HEK293 (cell line): Measurements from ENCODE around the gene ZNF582.

ENCODE experiments used
- CTCF ChIA-PET: fragments of 350-600 bp; formaldehyde crosslinking; extraction: SDS; loops from one replicate; lab custom pipeline; 2021; ENCODE audit warnings: antibody characterized with exemption; lab: Yijun Ruan, JAX
- POLR2A ChIA-PET: fragments of 300-600 bp; formaldehyde crosslinking; extraction: SDS; loops from one replicate; lab custom pipeline; 2020; ENCODE audit warnings: antibody characterized with exemption, inconsistent platforms; lab: Yijun Ruan, JAX
- H3K27ac ChIP-seq: fragments of 200-500 bp; sonication (Bioruptor generic); 2 replicates; pipeline ENCODE4 v1.5.1; 2014; ENCODE audit warnings: low read depth, low read length, control low read depth, inconsistent platforms; ENCODE audit errors: extremely low read depth
- H3K36me3 ChIP-seq, 2 experiments: fragments of 200-500 bp in 1 of 2; sonication (Bioruptor generic) in 1 of 2; 1 replicate in 1 of 2; 2 replicates in 1 of 2; pipeline ENCODE4 v1.5.1; 2014 to 2017; ENCODE audit warnings: inconsistent platforms in 2 of 2, low read length in 2 of 2; ENCODE audit not compliant: control insufficient read depth in 2 of 2, insufficient read depth in 1 of 2
- H3K4me1 ChIP-seq: fragments of 200-500 bp; sonication (Bioruptor generic); 2 replicates; pipeline ENCODE4 v1.5.1; 2014; ENCODE audit warnings: mild to moderate bottlenecking, low read length, inconsistent platforms; ENCODE audit not compliant: control insufficient read depth, insufficient read depth
- H3K4me3 ChIP-seq: 2 replicates; pipeline ENCODE4 v1.5.1; 2011; ENCODE audit warnings: low read depth, mild to moderate bottlenecking, control low read depth, low read length, moderate library complexity
- H3K9me3 ChIP-seq: fragments of 200-500 bp; sonication (Bioruptor generic); 2 replicates; pipeline ENCODE4 v1.5.1; 2014; ENCODE audit warnings: low read depth, low read length, inconsistent platforms; ENCODE audit not compliant: control insufficient read depth, insufficient read depth
- FEZF1 ChIP-seq: fragments of 450-650 bp; formaldehyde crosslinking; IDR thresholded peaks from 2 replicates; pipeline ENCODE4 v1.5.1; 2016; ENCODE audit warnings: missing biosample characterization, missing genetic modification characterization
- GLI4 ChIP-seq: fragments of 450-650 bp; formaldehyde crosslinking; IDR thresholded peaks from 2 replicates; pipeline ENCODE4 v1.5.1; 2016; ENCODE audit warnings: missing biosample characterization, missing genetic modification characterization
- HOXD13 ChIP-seq: sonication (generic); formaldehyde crosslinking; IDR thresholded peaks from 2 replicates; pipeline ENCODE4 v1.8.0; 2022; ENCODE audit warnings: missing genetic modification reagents, borderline replicate concordance
- SALL2 ChIP-seq: fragments of 450-650 bp; formaldehyde crosslinking; IDR thresholded peaks from 2 replicates; pipeline ENCODE4 v1.5.0; 2017; ENCODE audit warnings: missing biosample characterization, mild to moderate bottlenecking, missing genetic modification characterization, borderline replicate concordance
- SCRT1 ChIP-seq: fragments of 450-650 bp; formaldehyde crosslinking; IDR thresholded peaks from 2 replicates; pipeline ENCODE4 v1.5.1; 2016; ENCODE audit warnings: missing biosample characterization, missing genetic modification characterization, borderline replicate concordance
- SETDB1 ChIP-seq: IDR thresholded peaks from one replicate; pipeline ENCODE4 v1.6.1; 2017; ENCODE audit warnings: mild to moderate bottlenecking, low read length, moderate library complexity, mixed read lengths; ENCODE audit not compliant: insufficient read length
- SP3 ChIP-seq: fragments of 450-650 bp; formaldehyde crosslinking; IDR thresholded peaks from 2 replicates; pipeline ENCODE4 v1.5.1; 2016; ENCODE audit warnings: missing biosample characterization, missing genetic modification characterization
- TRIM28 ChIP-seq: IDR thresholded peaks from 2 replicates; pipeline ENCODE4 v1.6.1; 2011; ENCODE audit warnings: low read length, control low read depth, borderline replicate concordance
- YY1 ChIP-seq: fragments of 450-650 bp; formaldehyde crosslinking; IDR thresholded peaks from 2 replicates; pipeline ENCODE4 v1.5.1; 2018; ENCODE audit warnings: missing biosample characterization, missing genetic modification characterization
- ZNF341 ChIP-seq: fragments of 450-650 bp; formaldehyde crosslinking; IDR thresholded peaks from 2 replicates; pipeline ENCODE4; 2016; ENCODE audit warnings: low read depth, missing biosample characterization, missing genetic modification characterization
- ZNF555 ChIP-seq: fragments of 450-650 bp; formaldehyde crosslinking; conservative IDR thresholded peaks from 2 replicates; pipeline ENCODE4 v1.5.1; 2017; ENCODE audit warnings: missing biosample characterization, mild to moderate bottlenecking, missing genetic modification characterization, inconsistent platforms
- ZNF623 ChIP-seq: fragments of 450-650 bp; formaldehyde crosslinking; IDR thresholded peaks from 2 replicates; pipeline ENCODE4 v1.5.1; 2016; ENCODE audit warnings: missing biosample characterization, missing genetic modification characterization
- ZNF785 ChIP-seq: fragments of 450-650 bp; formaldehyde crosslinking; IDR thresholded peaks from 2 replicates; pipeline ENCODE4 v1.5.1; 2016; ENCODE audit warnings: missing biosample characterization, missing genetic modification characterization
- TF ChIP-seq, protein P1 (sequence below): fragments of 450-650 bp; IDR thresholded peaks from 2 replicates; pipeline ENCODE4 v1.5.1; 2018; ENCODE audit warnings: missing biosample characterization, missing genetic modification characterization
- TF ChIP-seq, protein P2 (sequence below): fragments of 450-650 bp; formaldehyde crosslinking; IDR thresholded peaks from 2 replicates; pipeline ENCODE4 v1.5.1; 2016; ENCODE audit warnings: missing biosample characterization, missing genetic modification characterization
- TF ChIP-seq, protein P3 (sequence below): fragments of 450-650 bp; formaldehyde crosslinking; IDR thresholded peaks from 2 replicates; pipeline ENCODE4 v1.5.1; 2016; ENCODE audit warnings: missing biosample characterization, missing genetic modification characterization
- TF ChIP-seq, protein P4 (sequence below): fragments of 450-650 bp; formaldehyde crosslinking; IDR thresholded peaks from 2 replicates; pipeline ENCODE4; 2016; ENCODE audit warnings: missing biosample characterization, missing genetic modification characterization
- TF ChIP-seq, protein P5 (sequence below): fragments of 450-650 bp; formaldehyde crosslinking; IDR thresholded peaks from 2 replicates; pipeline ENCODE4 v1.5.1; 2016; ENCODE audit warnings: missing biosample characterization, missing genetic modification characterization
- TF ChIP-seq, protein P6 (sequence below): fragments of 450-650 bp; formaldehyde crosslinking; IDR thresholded peaks from 2 replicates; pipeline ENCODE4 v1.5.1; 2016; ENCODE audit warnings: missing biosample characterization, missing genetic modification characterization
- TF ChIP-seq, protein P7 (sequence below): fragments of 450-650 bp; formaldehyde crosslinking; IDR thresholded peaks from 2 replicates; pipeline ENCODE4 v1.5.1; 2016; ENCODE audit warnings: missing biosample characterization, missing genetic modification characterization

Gene ZNF582

DNA sequence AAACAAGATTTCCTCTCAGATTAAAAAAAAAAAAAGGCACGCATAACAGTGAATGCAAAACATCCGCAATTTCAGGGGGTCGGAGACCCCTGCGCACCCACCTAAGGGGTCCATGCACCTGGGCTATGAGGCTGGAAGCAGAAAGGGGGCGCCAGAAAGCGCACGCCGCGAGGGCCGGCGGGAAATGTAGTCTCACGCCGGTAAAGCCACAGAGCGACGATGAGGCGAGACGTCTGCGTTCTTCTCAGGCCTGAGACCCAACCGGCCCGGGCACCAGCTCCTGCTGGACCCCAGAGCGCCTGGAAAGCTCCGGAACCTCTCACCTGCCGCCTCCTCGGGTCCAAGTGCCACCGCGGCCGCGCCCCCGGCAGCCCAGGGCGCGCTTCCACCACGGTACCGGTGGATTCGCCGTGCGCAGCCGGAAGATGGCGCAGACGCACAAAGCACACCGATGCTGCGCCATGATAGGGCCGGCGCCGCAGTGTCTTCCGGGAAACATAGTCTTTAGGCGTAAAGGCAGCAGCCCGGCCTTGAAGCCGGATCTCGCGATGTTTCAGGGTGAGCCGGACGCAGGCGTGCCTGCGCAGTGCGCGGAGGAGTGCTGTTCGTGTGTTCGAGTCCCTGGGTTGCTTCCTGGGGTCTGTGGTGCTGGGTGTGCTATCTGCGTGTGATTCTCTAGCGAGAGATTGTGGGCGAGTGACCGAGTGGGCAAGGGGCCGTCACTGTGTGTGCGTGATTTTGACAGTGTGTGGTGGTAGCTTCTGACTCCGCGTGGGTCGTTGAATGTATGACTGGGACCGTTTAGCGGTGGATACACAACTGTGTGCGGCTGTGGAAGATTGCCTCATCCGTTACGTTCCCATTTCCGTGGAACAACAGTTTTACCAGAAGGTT is at the start of gene ZNF582:
TSS of gene ZNF582 (minus strand) at position 416 of the 894 bp plus-strand sequence. CDS start 1,782 bp downstream, outside the sequence.
- Histone ChIP-seq H3K27ac (peak within 1 kb of the TSS; percentile 85), H3K36me3 (peaks cover 15 to 48% of the 10 kb centered on the region in 2 experiments), H3K4me1 (no peaks in the 10 kb centered on the region), H3K4me3 (peak within 1 kb of the TSS; percentile 90), H3K9me3 (peaks cover 3% of the 10 kb centered on the region; the same call in 1 of the 2 replicates)
- POLR2A ChIA-PET = interaction anchor here (1.6 kb wide), 1 partner anchor 10 kb away, joined by 6 read pairs; the partner anchor contains the start of gene ZNF583
- CTCF ChIA-PET = interaction anchor here (0.6 to 2.0 kb wide), 18 partner anchors 8 to 1110 kb away, joined by 3 to 8 read pairs (median 4); no protein-coding TSS in a partner anchor
- TF ChIP-seq, protein P1, sequence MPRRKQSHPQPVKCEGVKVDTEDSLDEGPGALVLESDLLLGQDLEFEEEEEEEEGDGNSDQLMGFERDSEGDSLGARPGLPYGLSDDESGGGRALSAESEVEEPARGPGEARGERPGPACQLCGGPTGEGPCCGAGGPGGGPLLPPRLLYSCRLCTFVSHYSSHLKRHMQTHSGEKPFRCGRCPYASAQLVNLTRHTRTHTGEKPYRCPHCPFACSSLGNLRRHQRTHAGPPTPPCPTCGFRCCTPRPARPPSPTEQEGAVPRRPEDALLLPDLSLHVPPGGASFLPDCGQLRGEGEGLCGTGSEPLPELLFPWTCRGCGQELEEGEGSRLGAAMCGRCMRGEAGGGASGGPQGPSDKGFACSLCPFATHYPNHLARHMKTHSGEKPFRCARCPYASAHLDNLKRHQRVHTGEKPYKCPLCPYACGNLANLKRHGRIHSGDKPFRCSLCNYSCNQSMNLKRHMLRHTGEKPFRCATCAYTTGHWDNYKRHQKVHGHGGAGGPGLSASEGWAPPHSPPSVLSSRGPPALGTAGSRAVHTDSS = no peak
- TF ChIP-seq ZNF785 (tag by site-specific recombination) = peak; percentile 96
- peak; percentile 88; the same call in 1 of the 2 replicates for TF ChIP-seq TRIM28
- TF ChIP-seq HOXD13 (CRISPR knock-in tag) = no peak
- TF ChIP-seq ZNF555 (tag by site-specific recombination) = no peak
- TF ChIP-seq YY1 (tag by site-specific recombination) = peak; percentile 87
- TF ChIP-seq FEZF1 (tag by site-specific recombination) = no peak
- TF ChIP-seq, protein P2, sequence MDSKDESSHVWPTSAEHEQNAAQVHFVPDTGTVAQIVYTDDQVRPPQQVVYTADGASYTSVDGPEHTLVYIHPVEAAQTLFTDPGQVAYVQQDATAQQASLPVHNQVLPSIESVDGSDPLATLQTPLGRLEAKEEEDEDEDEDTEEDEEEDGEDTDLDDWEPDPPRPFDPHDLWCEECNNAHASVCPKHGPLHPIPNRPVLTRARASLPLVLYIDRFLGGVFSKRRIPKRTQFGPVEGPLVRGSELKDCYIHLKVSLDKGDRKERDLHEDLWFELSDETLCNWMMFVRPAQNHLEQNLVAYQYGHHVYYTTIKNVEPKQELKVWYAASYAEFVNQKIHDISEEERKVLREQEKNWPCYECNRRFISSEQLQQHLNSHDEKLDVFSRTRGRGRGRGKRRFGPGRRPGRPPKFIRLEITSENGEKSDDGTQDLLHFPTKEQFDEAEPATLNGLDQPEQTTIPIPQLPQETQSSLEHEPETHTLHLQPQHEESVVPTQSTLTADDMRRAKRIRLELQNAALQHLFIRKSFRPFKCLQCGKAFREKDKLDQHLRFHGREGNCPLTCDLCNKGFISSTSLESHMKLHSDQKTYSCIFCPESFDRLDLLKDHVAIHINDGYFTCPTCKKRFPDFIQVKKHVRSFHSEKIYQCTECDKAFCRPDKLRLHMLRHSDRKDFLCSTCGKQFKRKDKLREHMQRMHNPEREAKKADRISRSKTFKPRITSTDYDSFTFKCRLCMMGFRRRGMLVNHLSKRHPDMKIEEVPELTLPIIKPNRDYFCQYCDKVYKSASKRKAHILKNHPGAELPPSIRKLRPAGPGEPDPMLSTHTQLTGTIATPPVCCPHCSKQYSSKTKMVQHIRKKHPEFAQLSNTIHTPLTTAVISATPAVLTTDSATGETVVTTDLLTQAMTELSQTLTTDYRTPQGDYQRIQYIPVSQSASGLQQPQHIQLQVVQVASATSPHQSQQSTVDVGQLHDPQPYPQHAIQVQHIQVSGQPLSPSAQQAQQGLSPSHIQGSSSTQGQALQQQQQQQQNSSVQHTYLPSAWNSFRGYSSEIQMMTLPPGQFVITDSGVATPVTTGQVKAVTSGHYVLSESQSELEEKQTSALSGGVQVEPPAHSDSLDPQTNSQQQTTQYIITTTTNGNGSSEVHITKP (tag by site-specific recombination) = peak; percentile 73
- TF ChIP-seq, protein P3, sequence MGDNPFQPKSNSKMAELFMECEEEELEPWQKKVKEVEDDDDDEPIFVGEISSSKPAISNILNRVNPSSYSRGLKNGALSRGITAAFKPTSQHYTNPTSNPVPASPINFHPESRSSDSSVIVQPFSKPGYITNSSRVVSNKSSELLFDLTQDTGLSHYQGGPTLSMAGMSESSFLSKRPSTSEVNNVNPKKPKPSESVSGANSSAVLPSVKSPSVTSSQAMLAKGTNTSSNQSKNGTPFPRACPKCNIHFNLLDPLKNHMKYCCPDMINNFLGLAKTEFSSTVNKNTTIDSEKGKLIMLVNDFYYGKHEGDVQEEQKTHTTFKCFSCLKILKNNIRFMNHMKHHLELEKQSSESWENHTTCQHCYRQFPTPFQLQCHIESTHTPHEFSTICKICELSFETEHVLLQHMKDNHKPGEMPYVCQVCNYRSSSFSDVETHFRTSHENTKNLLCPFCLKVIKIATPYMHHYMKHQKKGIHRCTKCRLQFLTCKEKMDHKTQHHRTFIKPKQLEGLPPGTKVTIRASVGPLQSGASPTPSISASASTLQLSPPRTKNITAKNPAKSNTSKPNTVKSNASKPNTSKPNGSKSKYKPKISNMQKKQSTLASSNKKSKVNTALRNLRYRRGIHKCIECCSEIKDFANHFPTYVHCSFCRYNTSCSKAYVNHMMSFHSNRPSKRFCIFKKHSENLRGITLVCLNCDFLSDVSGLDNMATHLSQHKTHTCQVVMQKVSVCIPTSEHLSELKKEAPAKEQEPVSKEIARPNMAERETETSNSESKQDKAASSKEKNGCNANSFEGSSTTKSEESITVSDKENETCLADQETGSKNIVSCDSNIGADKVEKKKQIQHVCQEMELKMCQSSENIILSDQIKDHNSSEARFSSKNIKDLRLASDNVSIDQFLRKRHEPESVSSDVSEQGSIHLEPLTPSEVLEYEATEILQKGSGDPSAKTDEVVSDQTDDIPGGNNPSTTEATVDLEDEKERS = peak; percentile 97
- TF ChIP-seq SP3 (tag by site-specific recombination) = peak; percentile 61; the same call in 1 of the 2 replicates
- TF ChIP-seq SALL2 = no peak
- TF ChIP-seq, protein P4, sequence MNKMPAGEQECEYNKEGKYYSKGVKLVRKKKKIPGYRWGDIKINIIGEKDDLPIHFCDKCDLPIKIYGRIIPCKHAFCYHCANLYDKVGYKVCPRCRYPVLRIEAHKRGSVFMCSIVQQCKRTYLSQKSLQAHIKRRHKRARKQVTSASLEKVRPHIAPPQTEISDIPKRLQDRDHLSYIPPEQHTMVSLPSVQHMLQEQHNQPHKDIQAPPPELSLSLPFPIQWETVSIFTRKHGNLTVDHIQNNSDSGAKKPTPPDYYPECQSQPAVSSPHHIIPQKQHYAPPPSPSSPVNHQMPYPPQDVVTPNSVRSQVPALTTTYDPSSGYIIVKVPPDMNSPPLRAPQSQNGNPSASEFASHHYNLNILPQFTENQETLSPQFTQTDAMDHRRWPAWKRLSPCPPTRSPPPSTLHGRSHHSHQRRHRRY (tag by site-specific recombination) = no peak
- TF ChIP-seq GLI4 (tag by site-specific recombination) = peak; percentile 50; the same call in 1 of the 2 replicates
- TF ChIP-seq, protein P5, sequence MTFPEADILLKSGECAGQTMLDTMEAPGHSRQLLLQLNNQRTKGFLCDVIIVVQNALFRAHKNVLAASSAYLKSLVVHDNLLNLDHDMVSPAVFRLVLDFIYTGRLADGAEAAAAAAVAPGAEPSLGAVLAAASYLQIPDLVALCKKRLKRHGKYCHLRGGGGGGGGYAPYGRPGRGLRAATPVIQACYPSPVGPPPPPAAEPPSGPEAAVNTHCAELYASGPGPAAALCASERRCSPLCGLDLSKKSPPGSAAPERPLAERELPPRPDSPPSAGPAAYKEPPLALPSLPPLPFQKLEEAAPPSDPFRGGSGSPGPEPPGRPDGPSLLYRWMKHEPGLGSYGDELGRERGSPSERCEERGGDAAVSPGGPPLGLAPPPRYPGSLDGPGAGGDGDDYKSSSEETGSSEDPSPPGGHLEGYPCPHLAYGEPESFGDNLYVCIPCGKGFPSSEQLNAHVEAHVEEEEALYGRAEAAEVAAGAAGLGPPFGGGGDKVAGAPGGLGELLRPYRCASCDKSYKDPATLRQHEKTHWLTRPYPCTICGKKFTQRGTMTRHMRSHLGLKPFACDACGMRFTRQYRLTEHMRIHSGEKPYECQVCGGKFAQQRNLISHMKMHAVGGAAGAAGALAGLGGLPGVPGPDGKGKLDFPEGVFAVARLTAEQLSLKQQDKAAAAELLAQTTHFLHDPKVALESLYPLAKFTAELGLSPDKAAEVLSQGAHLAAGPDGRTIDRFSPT (tag by site-specific recombination) = no peak
- TF ChIP-seq, protein P6, sequence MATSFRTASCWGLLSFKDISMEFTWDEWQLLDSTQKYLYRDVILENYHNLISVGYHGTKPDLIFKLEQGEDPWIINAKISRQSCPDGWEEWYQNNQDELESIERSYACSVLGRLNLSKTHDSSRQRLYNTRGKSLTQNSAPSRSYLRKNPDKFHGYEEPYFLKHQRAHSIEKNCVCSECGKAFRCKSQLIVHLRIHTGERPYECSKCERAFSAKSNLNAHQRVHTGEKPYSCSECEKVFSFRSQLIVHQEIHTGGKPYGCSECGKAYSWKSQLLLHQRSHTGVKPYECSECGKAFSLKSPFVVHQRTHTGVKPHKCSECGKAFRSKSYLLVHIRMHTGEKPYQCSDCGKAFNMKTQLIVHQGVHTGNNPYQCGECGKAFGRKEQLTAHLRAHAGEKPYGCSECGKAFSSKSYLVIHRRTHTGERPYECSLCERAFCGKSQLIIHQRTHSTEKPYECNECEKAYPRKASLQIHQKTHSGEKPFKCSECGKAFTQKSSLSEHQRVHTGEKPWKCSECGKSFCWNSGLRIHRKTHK (tag by site-specific recombination) = no peak
- peak; percentile 35 for TF ChIP-seq SETDB1
- TF ChIP-seq SCRT1 (tag by site-specific recombination) = no peak
- TF ChIP-seq, protein P7, sequence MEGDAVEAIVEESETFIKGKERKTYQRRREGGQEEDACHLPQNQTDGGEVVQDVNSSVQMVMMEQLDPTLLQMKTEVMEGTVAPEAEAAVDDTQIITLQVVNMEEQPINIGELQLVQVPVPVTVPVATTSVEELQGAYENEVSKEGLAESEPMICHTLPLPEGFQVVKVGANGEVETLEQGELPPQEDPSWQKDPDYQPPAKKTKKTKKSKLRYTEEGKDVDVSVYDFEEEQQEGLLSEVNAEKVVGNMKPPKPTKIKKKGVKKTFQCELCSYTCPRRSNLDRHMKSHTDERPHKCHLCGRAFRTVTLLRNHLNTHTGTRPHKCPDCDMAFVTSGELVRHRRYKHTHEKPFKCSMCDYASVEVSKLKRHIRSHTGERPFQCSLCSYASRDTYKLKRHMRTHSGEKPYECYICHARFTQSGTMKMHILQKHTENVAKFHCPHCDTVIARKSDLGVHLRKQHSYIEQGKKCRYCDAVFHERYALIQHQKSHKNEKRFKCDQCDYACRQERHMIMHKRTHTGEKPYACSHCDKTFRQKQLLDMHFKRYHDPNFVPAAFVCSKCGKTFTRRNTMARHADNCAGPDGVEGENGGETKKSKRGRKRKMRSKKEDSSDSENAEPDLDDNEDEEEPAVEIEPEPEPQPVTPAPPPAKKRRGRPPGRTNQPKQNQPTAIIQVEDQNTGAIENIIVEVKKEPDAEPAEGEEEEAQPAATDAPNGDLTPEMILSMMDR = peak; percentile 97
- no peak for TF ChIP-seq ZNF341 (tag by site-specific recombination)
- TF ChIP-seq ZNF623 (tag by site-specific recombination) = 0 out of 2 replicates have a peak, but pooled peaks have one; percentile 21
